Raji (cell line): ENCODE measurements around the gene LIF.

Experiments
- POLR2A ChIP-seq: IDR thresholded peaks from 2 replicates; pipeline ENCODE4 v1.6.1; 2011; ENCODE audit warnings: low read depth, low read length, control low read depth; ENCODE audit not compliant: insufficient read depth

The LIF gene

GRCh38 chr22:30275625-30276024, 29.1 kb upstream of the LIF start:
- no peak for TF ChIP-seq POLR2A

GRCh38 chr22:30274437-30274812, 27.9 kb upstream of the LIF start:
- TF ChIP-seq POLR2A: no peak

- TF ChIP-seq POLR2A: no peak
These were observed 27.3 kb upstream of the LIF start for GRCh38 chr22:30273711-30274436.

GRCh38 chr22:30272781-30273601, 26.4 kb upstream of the LIF start:
- TF ChIP-seq POLR2A: peak; percentile 29; the same call in 1 of the 2 replicates

- no peak for TF ChIP-seq POLR2A
These were observed 24.3 kb upstream of the LIF start for GRCh38 chr22:30270832-30271231.

GRCh38 chr22:30268331-30268730, 21.8 kb upstream of the LIF start:
- no peak for TF ChIP-seq POLR2A

GRCh38 chr22:30267382-30268302, 21.1 kb upstream of the LIF start:
- TF ChIP-seq POLR2A: no peak

GRCh38 chr22:30266445-30267381, 20.2 kb upstream of the LIF start, which contains the start of gene OSM:
OSM (minus strand) TSS chr22:30266851; CDS start chr22:30266799, 52 bp downstream.
- peak; percentile 39; the same call in 1 of the 2 replicates for TF ChIP-seq POLR2A

- TF ChIP-seq POLR2A: peak; percentile 76
These were observed 19.4 kb upstream of the LIF start for GRCh38 chr22:30265823-30266444.

GRCh38 chr22:30265131-30265720, 18.7 kb upstream of the LIF start:
- TF ChIP-seq POLR2A: no peak

- TF ChIP-seq POLR2A: no peak
These were observed 17.3 kb upstream of the LIF start for GRCh38 chr22:30263883-30264282.

GRCh38 chr22:30262917-30263741, 16.6 kb upstream of the LIF start:
- no peak for TF ChIP-seq POLR2A
